ENCODE results near the gene TGM1.

Gene TGM1

GRCh38 chr14:24278424-24278823, 15.4 kb upstream of the TGM1 start:
- no peak for DNase-seq (ENCODE audit: low spot score)

GRCh38 chr14:24277606-24278321, 14.8 kb upstream of the TGM1 start:
- Histone ChIP-seq H3K4me1 (ENCODE audit: control insufficient read depth in 2 of 2, insufficient read depth in 1 of 2, low read depth in 1 of 2, low read length in 2 of 2) (no peaks in the 10 kb centered on the region), H3K9ac (ENCODE audit: low read depth, low read length, poor library complexity) (no peak overlapping the region), H2BK120ac (ENCODE audit: low read depth, low read length) (no peak overlapping the region), H3K79me1 (ENCODE audit: low read depth, low read length) (no peaks in the 10 kb centered on the region), H3K36me3 (replicated peaks in 1 of 2; ENCODE audit: control insufficient read depth in 2 of 2, insufficient read depth in 2 of 2, low read length in 2 of 2) (peaks cover 0 to under 1% of the 10 kb centered on the region in 2 donors), H3K27ac (replicated peaks; ENCODE audit: low read length) (no peak overlapping the region), H2BK15ac (ENCODE audit: low read length) (no peak overlapping the region), H3K14ac (ENCODE audit: low read length) (no peak overlapping the region), H2BK5ac (ENCODE audit: low read length) (no peak overlapping the region), H3K27me3 (ENCODE audit: control insufficient read depth in 3 of 3, insufficient read depth in 3 of 3, low read depth in 1 of 3, low read length in 3 of 3) (no peaks in the 10 kb centered on the region), H2AK5ac (ENCODE audit: low read depth, low read length) (no peak overlapping the region), H3K4me2 (ENCODE audit: insufficient read depth, low read length, poor library complexity, severe bottlenecking) (no peak overlapping the region), H3K9me3 (replicated peaks in 1 of 2; ENCODE audit: control insufficient read depth in 2 of 2, insufficient read depth in 1 of 2, low read depth in 1 of 2, low read length in 2 of 2) (no peaks in the 10 kb centered on the region), H3K18ac (ENCODE audit: low read length) (no peak overlapping the region), H3K23ac (ENCODE audit: low read depth, low read length, poor library complexity) (no peak overlapping the region), H2AFZ (ENCODE audit: low read length) (no peak overlapping the region), H3K4me3 (ENCODE audit: low read length in 2 of 2) (no peak overlapping the region), H4K91ac (ENCODE audit: low read depth, low read length, poor library complexity) (no peak overlapping the region), H4K8ac (ENCODE audit: low read depth, low read length) (no peak overlapping the region), H2BK12ac (ENCODE audit: low read length) (no peak overlapping the region), H3K4ac (ENCODE audit: low read length) (no peak overlapping the region)
- WGBS, 2 donors (ENCODE audit: extremely low coverage in 2 of 2, insufficient read length in 2 of 2, insufficient replicate concordance in 1 of 2), result no CpG with 5 or more reads among the region's 11 CpGs
- no peak for DNase-seq (ENCODE audit: low spot score)

More at GRCh38 chr14:24278424-24278823, 15.4 kb upstream of the TGM1 start:
- H2BK5ac ChIP-seq (ENCODE audit: low read length), result no peak overlapping the region
- no peak overlapping the region for H3K23ac ChIP-seq (ENCODE audit: low read depth, low read length, poor library complexity)
- H3K27me3 ChIP-seq (ENCODE audit: control insufficient read depth in 3 of 3, insufficient read depth in 3 of 3, low read depth in 1 of 3, low read length in 3 of 3), result no peaks in the 10 kb centered on the region
- no peak overlapping the region for H4K8ac ChIP-seq (ENCODE audit: low read depth, low read length)
- no peak overlapping the region for H2BK12ac ChIP-seq (ENCODE audit: low read length)
- H3K4me2 ChIP-seq (ENCODE audit: insufficient read depth, low read length, poor library complexity, severe bottlenecking), result no peak overlapping the region
- no peak overlapping the region for H4K91ac ChIP-seq (ENCODE audit: low read depth, low read length, poor library complexity)
- H3K14ac ChIP-seq (ENCODE audit: low read length), result no peak overlapping the region
- H3K4me1 ChIP-seq (ENCODE audit: control insufficient read depth in 2 of 2, insufficient read depth in 1 of 2, low read depth in 1 of 2, low read length in 2 of 2), result no peaks in the 10 kb centered on the region
- WGBS, 2 donors (ENCODE audit: extremely low coverage in 2 of 2, insufficient read length in 2 of 2, insufficient replicate concordance in 1 of 2), result no CpG with 5 or more reads among the region's 5 CpGs
- H3K4ac ChIP-seq (ENCODE audit: low read length), result no peak overlapping the region
- H3K9me3 ChIP-seq (replicated peaks in 1 of 2; ENCODE audit: control insufficient read depth in 2 of 2, insufficient read depth in 1 of 2, low read depth in 1 of 2, low read length in 2 of 2), result no peaks in the 10 kb centered on the region
- H3K79me1 ChIP-seq (ENCODE audit: low read depth, low read length), result no peaks in the 10 kb centered on the region
- H3K36me3 ChIP-seq (replicated peaks in 1 of 2; ENCODE audit: control insufficient read depth in 2 of 2, insufficient read depth in 2 of 2, low read length in 2 of 2), result no peaks in the 10 kb centered on the region
- no peak overlapping the region for H3K4me3 ChIP-seq (ENCODE audit: low read length in 2 of 2)
- H2AFZ ChIP-seq (ENCODE audit: low read length), result no peak overlapping the region
- H2AK5ac ChIP-seq (ENCODE audit: low read depth, low read length), result no peak overlapping the region
- no peak overlapping the region for H2BK120ac ChIP-seq (ENCODE audit: low read depth, low read length)
- no peak overlapping the region for H3K9ac ChIP-seq (ENCODE audit: low read depth, low read length, poor library complexity)
- no peak overlapping the region for H3K27ac ChIP-seq (replicated peaks; ENCODE audit: low read length)
- no peak overlapping the region for H3K18ac ChIP-seq (ENCODE audit: low read length)
- H2BK15ac ChIP-seq (ENCODE audit: low read length), result no peak overlapping the region

DNA sequence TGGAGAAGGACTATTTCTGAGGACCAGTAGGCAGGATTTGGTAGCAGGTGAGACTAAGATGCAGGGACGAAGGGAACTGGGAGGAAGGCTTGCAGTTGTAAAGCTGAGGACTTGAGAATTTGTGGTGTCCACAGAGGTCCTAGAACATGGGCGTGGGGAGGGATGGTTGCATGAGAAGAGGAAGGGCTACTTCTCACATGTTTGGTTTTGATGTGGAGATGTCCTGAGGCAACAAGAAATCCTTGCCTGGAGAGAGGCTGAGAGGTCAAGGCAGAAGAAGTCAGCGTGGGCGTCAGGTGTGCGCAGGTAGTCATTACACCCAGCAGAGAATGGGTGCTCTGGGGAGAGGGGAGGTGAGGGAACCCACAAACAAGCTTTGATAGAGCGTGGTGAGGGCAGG, 14.1 kb upstream of the TGM1 start:
- no peak overlapping the region for H3K23ac ChIP-seq (ENCODE audit: low read depth, low read length, poor library complexity)
- H3K9ac ChIP-seq (ENCODE audit: low read depth, low read length, poor library complexity), result no peak overlapping the region
- no peak overlapping the region for H2AK5ac ChIP-seq (ENCODE audit: low read depth, low read length)
- H3K4me2 ChIP-seq (ENCODE audit: insufficient read depth, low read length, poor library complexity, severe bottlenecking), result no peak overlapping the region
- H3K27me3 ChIP-seq (ENCODE audit: control insufficient read depth in 3 of 3, insufficient read depth in 3 of 3, low read depth in 1 of 3, low read length in 3 of 3), result no peaks in the 10 kb centered on the region
- no peak overlapping the region for H2BK5ac ChIP-seq (ENCODE audit: low read length)
- H3K18ac ChIP-seq (ENCODE audit: low read length), result no peak overlapping the region
- WGBS, 2 donors (ENCODE audit: extremely low coverage in 2 of 2, insufficient read length in 2 of 2, insufficient replicate concordance in 1 of 2), result no CpG with 5 or more reads among the region's 6 CpGs
- no peak for DNase-seq (ENCODE audit: low spot score)
- H3K14ac ChIP-seq (ENCODE audit: low read length), result no peak overlapping the region
- no peak overlapping the region for H4K91ac ChIP-seq (ENCODE audit: low read depth, low read length, poor library complexity)
- H3K9me3 ChIP-seq (replicated peaks in 1 of 2; ENCODE audit: control insufficient read depth in 2 of 2, insufficient read depth in 1 of 2, low read depth in 1 of 2, low read length in 2 of 2), result no peaks in the 10 kb centered on the region
- no peak overlapping the region for H2BK12ac ChIP-seq (ENCODE audit: low read length)
- no peak overlapping the region for H4K8ac ChIP-seq (ENCODE audit: low read depth, low read length)
- H2BK15ac ChIP-seq (ENCODE audit: low read length), result no peak overlapping the region
- no peak overlapping the region for H3K27ac ChIP-seq (replicated peaks; ENCODE audit: low read length)
- H3K79me1 ChIP-seq (ENCODE audit: low read depth, low read length), result no peaks in the 10 kb centered on the region
- H3K4me3 ChIP-seq (ENCODE audit: low read length in 2 of 2), result peak overlapping the region in 1 of 2 donors; percentile 58
- H2AFZ ChIP-seq (ENCODE audit: low read length), result no peak overlapping the region
- no peak overlapping the region for H3K4ac ChIP-seq (ENCODE audit: low read length)
- H3K36me3 ChIP-seq (replicated peaks in 1 of 2; ENCODE audit: control insufficient read depth in 2 of 2, insufficient read depth in 2 of 2, low read length in 2 of 2), result peaks cover 0 to 4% of the 10 kb centered on the region in 2 donors
- H2BK120ac ChIP-seq (ENCODE audit: low read depth, low read length), result no peak overlapping the region
- H3K4me1 ChIP-seq (ENCODE audit: control insufficient read depth in 2 of 2, insufficient read depth in 1 of 2, low read depth in 1 of 2, low read length in 2 of 2), result peaks cover 0 to 2% of the 10 kb centered on the region in 2 donors

DNA sequence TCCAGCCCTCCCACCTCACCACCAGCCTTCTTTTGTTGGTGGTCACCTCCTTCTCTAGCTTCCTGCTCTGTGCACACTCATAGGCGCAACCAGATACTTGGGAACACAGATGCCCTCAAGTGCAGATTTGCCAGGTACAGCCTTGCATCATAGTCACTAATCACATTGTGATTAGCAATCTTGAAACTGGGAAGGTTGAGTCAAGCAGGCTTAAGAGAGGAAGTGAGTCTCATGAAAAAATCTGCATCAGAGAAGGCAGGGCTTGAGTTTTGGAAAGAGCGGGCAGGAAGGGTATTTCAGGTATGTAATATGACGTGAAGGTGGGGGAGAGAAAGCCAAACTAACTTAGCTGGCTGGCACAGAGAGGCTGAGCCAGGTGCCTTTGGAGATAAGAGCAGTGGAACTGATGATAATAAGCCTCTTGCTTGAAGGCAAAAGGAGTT, 11.1 kb upstream of the TGM1 start:
- Histone ChIP-seq H3K4ac (ENCODE audit: low read length) (no peak overlapping the region), H3K23ac (ENCODE audit: low read depth, low read length, poor library complexity) (no peak overlapping the region), H2AFZ (ENCODE audit: low read length) (no peak overlapping the region), H4K91ac (ENCODE audit: low read depth, low read length, poor library complexity) (no peak overlapping the region), H3K4me3 (ENCODE audit: low read length in 2 of 2) (no peak overlapping the region), H4K8ac (ENCODE audit: low read depth, low read length) (no peak overlapping the region), H2BK5ac (ENCODE audit: low read length) (no peak overlapping the region), H3K36me3 (replicated peaks in 1 of 2; ENCODE audit: control insufficient read depth in 2 of 2, insufficient read depth in 2 of 2, low read length in 2 of 2) (peaks cover 0 to 4% of the 10 kb centered on the region in 2 donors), H3K9me3 (replicated peaks in 1 of 2; ENCODE audit: control insufficient read depth in 2 of 2, insufficient read depth in 1 of 2, low read depth in 1 of 2, low read length in 2 of 2) (peaks cover 0 to 1% of the 10 kb centered on the region in 2 donors), H3K9ac (ENCODE audit: low read depth, low read length, poor library complexity) (no peak overlapping the region), H3K27me3 (ENCODE audit: control insufficient read depth in 3 of 3, insufficient read depth in 3 of 3, low read depth in 1 of 3, low read length in 3 of 3) (no peaks in the 10 kb centered on the region), H3K27ac (replicated peaks; ENCODE audit: low read length) (no peak overlapping the region), H3K79me1 (ENCODE audit: low read depth, low read length) (no peaks in the 10 kb centered on the region), H3K18ac (ENCODE audit: low read length) (no peak overlapping the region), H2BK120ac (ENCODE audit: low read depth, low read length) (no peak overlapping the region), H3K4me2 (ENCODE audit: insufficient read depth, low read length, poor library complexity, severe bottlenecking) (no peak overlapping the region), H3K4me1 (ENCODE audit: control insufficient read depth in 2 of 2, insufficient read depth in 1 of 2, low read depth in 1 of 2, low read length in 2 of 2) (peaks cover 4 to 6% of the 10 kb centered on the region in 2 donors), H2AK5ac (ENCODE audit: low read depth, low read length) (no peak overlapping the region), H2BK15ac (ENCODE audit: low read length) (no peak overlapping the region), H3K14ac (ENCODE audit: low read length) (no peak overlapping the region), H2BK12ac (ENCODE audit: low read length) (no peak overlapping the region)
- no CpG with 5 or more reads among the region's 3 CpGs for WGBS, 2 donors (ENCODE audit: extremely low coverage in 2 of 2, insufficient read length in 2 of 2, insufficient replicate concordance in 1 of 2)
- no peak for DNase-seq (ENCODE audit: low spot score)
